Activated CD4-positive, alpha-beta T cell treated with anti-CD3 and anti-CD28 coated beads for 48 hours (primary cell): Measurements from ENCODE around the gene DCAF11.
"Not testable (repeated sequence)": the region's sequence is repeated elsewhere in the genome, so short reads cannot be mapped to it uniquely, and the experiment has no call there.

Experiments used
- DNase-seq: peaks from one replicate; pipeline ENCODE4 v3.0.0-alpha.2; 2020

Gene DCAF11

GRCh38 chr14:24098229-24098926 lies 16.2 kb upstream of the DCAF11 start:
- DNase-seq: no peak

- no peak for DNase-seq
Measured at GRCh38 chr14:24098927-24099813, 15.4 kb upstream of the DCAF11 start.

- no peak for DNase-seq
Measured at GRCh38 chr14:24100197-24100981, 14.2 kb upstream of the DCAF11 start.

GRCh38 chr14:24100982-24101494 lies 13.5 kb upstream of the DCAF11 start:
- DNase-seq: no peak

- DNase-seq: no peak
Measured at GRCh38 chr14:24102357-24103048, 12.1 kb upstream of the DCAF11 start.

- no peak for DNase-seq
Measured at GRCh38 chr14:24103451-24103850, 11.1 kb upstream of the DCAF11 start.

GRCh38 chr14:24105609-24106239 lies 8.9 kb upstream of the DCAF11 start:
- DNase-seq: not testable (repeated sequence)

- no peak for DNase-seq
Measured at GRCh38 chr14:24106672-24107271, 7.8 kb upstream of the DCAF11 start.

GRCh38 chr14:24108336-24108874 lies 6.2 kb upstream of the DCAF11 start:
- no peak for DNase-seq

- DNase-seq: no peak
Measured at GRCh38 chr14:24110060-24110459, 4.5 kb upstream of the DCAF11 start.

GRCh38 chr14:24110523-24110922 lies 4.1 kb upstream of the DCAF11 start:
- no peak for DNase-seq

GRCh38 chr14:24113379-24113800 lies 1.2 kb upstream of the DCAF11 start:
- no peak for DNase-seq

GRCh38 chr14:24113801-24114531 lies 611 bp upstream of the DCAF11 start:
- DNase-seq: peak; percentile 89

GRCh38 chr14:24115422-24116127 lies 998 bp downstream of the DCAF11 start:
- no peak for DNase-seq

GRCh38 chr14:24116128-24116814 lies 1.7 kb downstream of the DCAF11 start:
- DNase-seq: no peak

- DNase-seq: no peak
Measured at GRCh38 chr14:24117179-24117578, 2.6 kb downstream of the DCAF11 start.

GRCh38 chr14:24119691-24120090 lies 5.1 kb downstream of the DCAF11 start:
- DNase-seq: no peak

GRCh38 chr14:24121210-24121609 lies 6.6 kb downstream of the DCAF11 start:
- no peak for DNase-seq

GRCh38 chr14:24122416-24122815 lies 7.8 kb downstream of the DCAF11 start:
- no peak for DNase-seq
